Lung (tissue), 12 donors: ENCODE results near the gene CPSF4L. TPM values are rescaled to one million over a fixed set of nuclear protein-coding genes. Genes with fewer than 3 reads are reported as not detected.

Experiments
- ATAC-seq: fragments of 200-7000 bp; cut with Tn5 transposase; one replicate; pipeline ENCODE4 v1.9.1; 2020; ENCODE audit warnings: moderate number of reproducible peaks; ENCODE audit not compliant: insufficient read depth, low FRiP score
- DNase-seq, 3 donors: peaks; one replicate each; pipeline ENCODE4 v3.0.0-alpha.2; 2013 to 2017
- H3K27ac ChIP-seq, 2 donors: one replicate each; pipeline ENCODE4 v1.5.1; 2013; ENCODE audit warnings: mild to moderate bottlenecking in 2 of 2, moderate library complexity in 2 of 2, control low read depth in 1 of 2, inconsistent platforms in 1 of 2, low read depth in 1 of 2, low read length in 1 of 2
- H3K27me3 ChIP-seq, 3 donors: one replicate each; pipeline ENCODE4 v1.5.1; 2013; ENCODE audit warnings: low read length in 2 of 3; ENCODE audit not compliant: control insufficient read depth in 3 of 3, insufficient read depth in 3 of 3
- H3K36me3 ChIP-seq, 4 donors: one replicate each; pipeline ENCODE4 v1.5.1; 2013; ENCODE audit warnings: low read length in 4 of 4, mild to moderate bottlenecking in 1 of 4, moderate library complexity in 1 of 4; ENCODE audit not compliant: control insufficient read depth in 4 of 4, insufficient read depth in 4 of 4
- H3K4me1 ChIP-seq, 5 donors: one replicate each; pipeline ENCODE4 v1.5.1; 2013; ENCODE audit warnings: low read length in 5 of 5, mild to moderate bottlenecking in 2 of 5, moderate library complexity in 1 of 5; ENCODE audit not compliant: control insufficient read depth in 5 of 5, insufficient read depth in 5 of 5
- H3K4me3 ChIP-seq: one replicate; pipeline ENCODE4 v1.5.1; 2013; ENCODE audit warnings: mild to moderate bottlenecking, control low read depth, moderate library complexity
- H3K9ac ChIP-seq, 2 donors: one replicate each; pipeline ENCODE4 v1.5.1; 2013; ENCODE audit warnings: low read length in 2 of 2, control low read depth in 1 of 2; ENCODE audit not compliant: insufficient read depth in 1 of 2
- H3K9me3 ChIP-seq, 4 donors: one replicate each; pipeline ENCODE4 v1.5.1; 2013; ENCODE audit warnings: low read length in 3 of 4, mild to moderate bottlenecking in 1 of 4, moderate library complexity in 1 of 4; ENCODE audit not compliant: control insufficient read depth in 4 of 4, insufficient read depth in 3 of 4
- CTCF ChIP-seq: IDR thresholded peaks from 2 replicates; pipeline ENCODE4 v1.5.1; 2012; ENCODE audit warnings: mild to moderate bottlenecking; ENCODE audit errors: control extremely low read depth, extremely low read depth
- WGBS, 2 donors: extraction: QIAGEN DNeasy Blood & Tissue Kit; methylation state at CpG; one replicate each; pipeline ENCODE4 v1.1.7; 2013; 5-methylcytosine and 5-hydroxymethylcytosine counted together
- polyA plus RNA-seq, 2 donors: library from polyadenylated mRNA; stranded (reverse); fragments of 200-250 nt; gene quantifications; one replicate each; pipeline ENCODE4 v1.2.1, GENCODE V29; 2013
- total RNA-seq, 2 donors: library from RNA; depleted of rRNA in 1 of 2; stranded (reverse); fragments of >200 nt in 1 of 2; gene quantifications; one replicate each; pipeline ENCODE4 v1.2.1, GENCODE V29; 2014 to 2021
- donor health status: control.
- donor health status: control.
- donor health status: Bipolar disorder and iron deficiency.
- donor health status: healthy.
- donor health status: DM: yes; HTN: yes; CAD: no.

The CPSF4L gene
- total and polyA plus RNA-seq, 4 donors, result not detected

GRCh38 chr17:73304971-73305812, 43.5 kb upstream of the CPSF4L start:
- peak overlapping the region; percentile 74 to 89 for H3K27ac ChIP-seq
- WGBS, 2 donors, result 18 to 20% methylated on average over 16 of the region's 16 CpGs
- H3K27me3 ChIP-seq, result no peaks in the 10 kb centered on the region
- H3K4me3 ChIP-seq, result no peak overlapping the region
- peak; percentile 64 for ATAC-seq
- H3K4me1 ChIP-seq, result peaks cover 28 to 67% (median 31%) of the 10 kb centered on the region in 5 donors
- no peak for TF ChIP-seq CTCF
- peaks cover 0 to 15% (median 7%) of the 10 kb centered on the region in 4 donors for H3K36me3 ChIP-seq
- peak overlapping the region in 1 of 2 donors; percentile 16 for H3K9ac ChIP-seq
- no peaks in the 10 kb centered on the region for H3K9me3 ChIP-seq
- DNase-seq, result peak; percentile 77 to 83 (median 78)

GRCh38 chr17:73304438-73304837, 42.8 kb upstream of the CPSF4L start:
- no peaks in the 10 kb centered on the region for H3K27me3 ChIP-seq
- TF ChIP-seq CTCF, result no peak
- peaks cover 0 to 12% (median 6%) of the 10 kb centered on the region in 4 donors for H3K36me3 ChIP-seq
- peak overlapping the region in 1 of 2 donors; percentile 16 for H3K9ac ChIP-seq
- H3K4me3 ChIP-seq, result no peak overlapping the region
- peaks cover 31 to 70% (median 36%) of the 10 kb centered on the region in 5 donors for H3K4me1 ChIP-seq
- DNase-seq (no peak), ATAC-seq (no peak)
- no peaks in the 10 kb centered on the region for H3K9me3 ChIP-seq
- WGBS, 2 donors, result 55 to 57% methylated on average over 8 of the region's 8 CpGs
- H3K27ac ChIP-seq, result peak overlapping the region; percentile 74 to 89

DNA sequence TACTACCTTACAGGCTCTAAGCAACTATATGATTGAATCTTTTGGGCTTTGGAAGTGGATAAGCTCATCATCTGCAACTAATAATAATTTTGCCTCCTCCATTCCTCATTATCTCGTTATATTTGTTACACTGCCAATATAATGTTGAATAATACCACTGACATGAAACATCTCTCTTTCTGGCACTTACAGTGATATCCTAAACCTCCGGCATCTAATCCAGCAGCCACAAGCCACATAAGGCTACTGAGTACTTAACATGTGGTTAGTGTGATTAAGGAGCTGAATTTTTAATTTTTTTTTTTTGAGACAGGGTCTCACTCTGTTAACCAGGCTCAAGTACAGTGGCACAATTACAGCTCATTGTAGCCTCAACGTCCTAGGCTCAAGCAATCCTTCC, 40.5 kb upstream of the CPSF4L start:
- H3K27ac ChIP-seq, result no peak overlapping the region
- no peaks in the 10 kb centered on the region for H3K27me3 ChIP-seq
- peaks cover 35 to 58% (median 41%) of the 10 kb centered on the region in 5 donors for H3K4me1 ChIP-seq
- no peak overlapping the region for H3K4me3 ChIP-seq
- peaks cover 0 to 10% (median 5%) of the 10 kb centered on the region in 4 donors for H3K36me3 ChIP-seq
- H3K9me3 ChIP-seq, result no peaks in the 10 kb centered on the region
- no peak for DNase-seq
- no peak for TF ChIP-seq CTCF
- WGBS, 2 donors, result 65 to 87% methylated on average over 3 of the region's 3 CpGs
- no peak overlapping the region for H3K9ac ChIP-seq
- no peak for ATAC-seq
